Naive B cell (primary cell): Measurements from ENCODE around the gene ABCG1. TPM values are rescaled to one million over a fixed set of nuclear protein-coding genes. Genes with fewer than 3 reads are reported as not detected.

ENCODE experiments used
- ATAC-seq, 2 donors: fragments of 150-1000 bp; cut with Tn5 transposase; 2 replicates each; pipeline ENCODE4 v1.10.0; 2021; ENCODE audit warnings: low read depth in 2 of 2, mild to moderate bottlenecking in 2 of 2, moderate library complexity in 2 of 2
- DNase-seq: peaks from one replicate; pipeline ENCODE4 v3.0.0; 2022
- H3K27ac Mint-ChIP-seq, 6 donors: one replicate each; pipeline ENCODE4 v1.8.0; 2020 to 2022; ENCODE audit warnings: mild to moderate bottlenecking in 6 of 6, mixed read lengths in 6 of 6, moderate library complexity in 5 of 6, inconsistent platforms in 2 of 6
- H3K27me3 Mint-ChIP-seq, 3 donors: one replicate each; pipeline ENCODE4 v1.8.0; 2021 to 2022; ENCODE audit warnings: mixed read lengths in 3 of 3, mild to moderate bottlenecking in 1 of 3
- H3K36me3 Mint-ChIP-seq, 2 donors: one replicate each; pipeline ENCODE4 v1.8.0; 2020 to 2022; ENCODE audit warnings: mixed read lengths in 2 of 2, inconsistent platforms in 1 of 2, mild to moderate bottlenecking in 1 of 2
- H3K4me1 Mint-ChIP-seq, 3 donors: one replicate each; pipeline ENCODE4 v1.8.0; 2020 to 2022; ENCODE audit warnings: mixed read lengths in 3 of 3, inconsistent platforms in 1 of 3, mild to moderate bottlenecking in 1 of 3, moderate library complexity in 1 of 3
- H3K4me3 Mint-ChIP-seq, 8 donors: one replicate each; pipeline ENCODE4 v1.8.0; 2020 to 2022; ENCODE audit warnings: mild to moderate bottlenecking in 8 of 8, mixed read lengths in 8 of 8, moderate library complexity in 8 of 8, inconsistent platforms in 2 of 8
- H3K9me3 Mint-ChIP-seq, 7 donors: one replicate each; pipeline ENCODE4 v1.8.0; 2020 to 2022; ENCODE audit warnings: mixed read lengths in 7 of 7, mild to moderate bottlenecking in 5 of 7, inconsistent platforms in 2 of 7, moderate library complexity in 1 of 7
- polyA plus RNA-seq, 6 donors: library from polyadenylated mRNA; unstranded; fragments of 300-500 nt; fragmentation: Illumina TruSeq; gene quantifications; one replicate each; pipeline ENCODE4 v1.2.3, GENCODE V29; 2021; ENCODE audit warnings: low read depth in 6 of 6

Gene ABCG1
- polyA plus RNA-seq, 6 donors from 2014 or later: 20.7 to 34.3 (median 25.1) TPM

DNA sequence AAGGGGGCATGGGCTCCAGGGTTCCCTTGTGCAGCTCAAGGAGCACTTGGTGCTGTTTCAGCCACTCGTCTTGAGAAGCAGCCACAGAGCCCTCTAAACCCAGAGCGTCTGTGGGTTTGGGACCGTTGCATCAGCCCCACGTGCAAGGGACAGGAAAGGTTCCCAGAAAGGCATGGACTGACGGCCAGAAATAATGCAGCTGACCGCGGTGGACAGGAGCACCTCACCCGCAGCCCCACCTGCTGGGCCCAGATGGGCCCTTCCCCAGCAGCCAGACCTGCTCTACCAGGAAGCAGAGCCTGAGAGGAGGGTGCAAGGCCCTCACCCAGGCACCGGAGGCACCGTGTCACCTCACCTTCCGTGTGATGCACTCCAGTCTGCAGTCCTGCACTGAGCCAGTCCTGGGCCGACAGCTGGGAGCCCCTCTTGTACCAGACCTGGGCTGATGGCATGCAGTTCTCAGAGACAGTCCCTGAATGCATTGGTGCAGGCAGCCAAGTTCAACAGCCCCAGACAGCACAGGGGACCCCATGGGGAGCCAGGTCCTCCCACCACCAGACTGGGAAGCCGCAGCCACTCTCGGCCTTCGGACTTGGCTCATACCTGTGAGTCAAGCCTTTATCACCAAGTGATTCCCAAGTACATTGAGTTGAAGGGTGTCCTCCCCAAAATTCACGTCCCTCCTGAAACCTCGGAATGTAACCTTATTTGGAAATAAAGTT, 101.1 kb downstream of the ABCG1 start:
- Mint-ChIP-seq H3K4me1 (peaks cover 15 to 23% (median 16%) of the 10 kb centered on the region in 3 donors), H3K36me3 (no peaks in the 10 kb centered on the region), H3K27ac (peak overlapping the region in 1 of 6 donors; percentile 90), H3K4me3 (peak overlapping the region in 2 of 8 donors; percentile 49 to 62), H3K27me3 (peaks cover 5 to 42% (median 29%) of the 10 kb centered on the region in 3 donors), H3K9me3 (peaks cover 0 to 2% (median 0%) of the 10 kb centered on the region in 7 donors)
- peak; percentile 14 to 23 for ATAC-seq
- DNase-seq: no peak

GRCh38 chr21:42320791-42321190, 101.9 kb downstream of the ABCG1 start:
- Mint-ChIP-seq H3K4me3 (peak overlapping the region in 1 of 8 donors; percentile 6), H3K27me3 (peaks cover 5 to 50% (median 37%) of the 10 kb centered on the region in 3 donors), H3K36me3 (no peaks in the 10 kb centered on the region), H3K9me3 (peaks cover 0 to 4% (median 0%) of the 10 kb centered on the region in 7 donors), H3K4me1 (peaks cover 15 to 23% (median 16%) of the 10 kb centered on the region in 3 donors), H3K27ac (peak overlapping the region in 1 of 6 donors; percentile 49)
- DNase-seq (no peak), ATAC-seq (no peak)

DNA sequence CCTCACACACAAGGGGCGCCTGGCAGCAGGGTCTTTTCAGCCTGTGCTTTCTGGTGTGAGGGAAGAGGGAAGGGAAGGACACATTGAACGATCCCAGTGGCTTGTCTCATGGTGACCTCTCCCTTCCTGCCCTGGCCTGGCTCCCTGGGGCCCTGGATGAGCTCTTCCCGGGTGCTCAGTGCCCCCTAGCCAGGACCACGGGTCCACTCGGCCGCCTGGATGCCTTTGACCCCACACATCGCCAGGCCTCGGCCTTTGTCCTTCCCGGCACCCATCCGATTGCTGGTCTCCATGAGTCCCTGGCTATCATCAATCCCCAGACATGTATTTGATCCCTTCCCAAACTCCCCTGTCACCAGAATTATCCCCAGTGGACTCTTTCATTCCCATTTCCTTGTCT, 102.3 kb downstream of the ABCG1 start:
- Mint-ChIP-seq H3K36me3 (no peaks in the 10 kb centered on the region), H3K27ac (no peak overlapping the region), H3K27me3 (peaks cover 5 to 55% (median 38%) of the 10 kb centered on the region in 3 donors), H3K4me3 (no peak overlapping the region), H3K4me1 (peaks cover 15 to 23% (median 16%) of the 10 kb centered on the region in 3 donors), H3K9me3 (peaks cover 0 to 5% (median 0%) of the 10 kb centered on the region in 7 donors)
- no peak for DNase-seq
- ATAC-seq: no peak

DNA sequence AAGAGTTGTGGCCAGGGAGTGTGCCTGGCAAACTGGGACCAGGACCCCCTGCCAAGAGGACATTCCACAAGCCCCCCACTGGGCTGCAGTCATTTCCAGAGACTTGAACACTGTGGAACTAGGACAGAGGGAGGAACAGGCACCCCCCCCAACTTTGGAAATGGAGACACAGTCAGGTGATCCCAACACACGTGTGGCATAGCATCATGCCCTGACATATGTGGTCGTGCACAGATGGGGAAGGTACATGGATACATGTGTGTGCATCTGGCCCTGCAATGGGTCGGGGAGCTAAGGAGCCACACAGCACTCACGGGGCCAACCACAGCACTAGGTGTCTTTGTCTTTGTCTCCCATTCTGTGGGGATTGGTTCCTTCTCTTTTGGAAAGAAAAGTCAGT, 102.9 kb downstream of the ABCG1 start:
- Mint-ChIP-seq H3K4me1 (peaks cover 15 to 23% (median 16%) of the 10 kb centered on the region in 3 donors), H3K27me3 (peaks cover 5 to 60% (median 38%) of the 10 kb centered on the region in 3 donors), H3K4me3 (no peak overlapping the region), H3K27ac (peak overlapping the region in 1 of 6 donors; percentile 42), H3K36me3 (no peaks in the 10 kb centered on the region), H3K9me3 (peaks cover 0 to 5% (median 0%) of the 10 kb centered on the region in 7 donors)
- ATAC-seq (no peak), DNase-seq (no peak)

- H3K27me3 Mint-ChIP-seq: peaks cover 10 to 60% (median 38%) of the 10 kb centered on the region in 3 donors
Measured at GRCh38 chr21:42324896-42325295, 106.0 kb downstream of the ABCG1 start.

GRCh38 chr21:42330380-42331371, 111.7 kb downstream of the ABCG1 start:
- peaks cover 29 to 42% (median 39%) of the 10 kb centered on the region in 3 donors for H3K27me3 Mint-ChIP-seq
- peaks cover 8 to 24% (median 16%) of the 10 kb centered on the region in 7 donors for H3K9me3 Mint-ChIP-seq
- H3K27ac Mint-ChIP-seq: no peak overlapping the region
- no peak for ATAC-seq
- H3K36me3 Mint-ChIP-seq: peaks cover 9 to 26% of the 10 kb centered on the region in 2 donors
- H3K4me3 Mint-ChIP-seq: no peak overlapping the region
- DNase-seq: no peak
- no peaks in the 10 kb centered on the region for H3K4me1 Mint-ChIP-seq

More at GRCh38 chr21:42324896-42325295, 106.0 kb downstream of the ABCG1 start:
- Mint-ChIP-seq H3K9me3 (peaks cover 0 to 5% (median 0%) of the 10 kb centered on the region in 7 donors), H3K36me3 (no peaks in the 10 kb centered on the region), H3K4me3 (no peak overlapping the region), H3K27ac (no peak overlapping the region), H3K4me1 (peaks cover 0 to 4% (median 2%) of the 10 kb centered on the region in 3 donors)
- DNase-seq (no peak), ATAC-seq (no peak)

- peak overlapping the region in 1 of 6 donors; percentile 7 for H3K27ac Mint-ChIP-seq
- peaks cover 9 to 26% of the 10 kb centered on the region in 2 donors for H3K36me3 Mint-ChIP-seq
- peaks cover 29 to 37% (median 37%) of the 10 kb centered on the region in 3 donors for H3K27me3 Mint-ChIP-seq
- DNase-seq (no peak), ATAC-seq (no peak)
- H3K9me3 Mint-ChIP-seq: peaks cover 8 to 24% (median 16%) of the 10 kb centered on the region in 7 donors
- no peaks in the 10 kb centered on the region for H3K4me1 Mint-ChIP-seq
- no peak overlapping the region for H3K4me3 Mint-ChIP-seq
Measured at GRCh38 chr21:42331660-42332059, 112.7 kb downstream of the ABCG1 start.

- H3K27me3 Mint-ChIP-seq: peaks cover 29 to 45% (median 43%) of the 10 kb centered on the region in 3 donors
Measured at GRCh38 chr21:42332557-42333317, 113.8 kb downstream of the ABCG1 start.

DNA sequence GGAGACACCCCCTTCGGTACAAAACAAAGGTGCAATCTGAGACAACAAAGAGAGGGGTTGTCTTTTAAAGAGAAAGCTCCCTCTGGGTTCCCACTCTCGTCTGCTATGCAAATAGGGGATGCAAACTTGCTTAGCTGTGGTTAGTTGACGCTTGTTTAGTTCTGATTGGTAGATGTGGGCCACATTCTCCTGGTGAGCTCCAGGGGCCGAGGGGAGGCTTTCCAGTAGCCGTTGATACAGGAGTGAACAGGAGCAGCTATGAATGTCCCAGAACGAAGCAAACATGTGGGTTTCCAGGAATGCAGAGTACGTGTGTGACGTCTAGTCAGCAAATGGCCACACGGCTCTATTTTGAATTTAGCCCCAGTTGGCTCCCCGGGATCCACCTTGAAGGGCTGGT, 117.1 kb downstream of the ABCG1 start:
- H3K27me3 Mint-ChIP-seq: peaks cover 22 to 42% (median 38%) of the 10 kb centered on the region in 3 donors

More at GRCh38 chr21:42332557-42333317, 113.8 kb downstream of the ABCG1 start:
- Mint-ChIP-seq H3K9me3 (peaks cover 8 to 24% (median 16%) of the 10 kb centered on the region in 7 donors), H3K4me1 (peaks cover 3 to 4% (median 3%) of the 10 kb centered on the region in 3 donors), H3K27ac (no peak overlapping the region), H3K36me3 (peaks cover 9 to 26% of the 10 kb centered on the region in 2 donors), H3K4me3 (no peak overlapping the region)
- ATAC-seq (no peak), DNase-seq (no peak)

DNA sequence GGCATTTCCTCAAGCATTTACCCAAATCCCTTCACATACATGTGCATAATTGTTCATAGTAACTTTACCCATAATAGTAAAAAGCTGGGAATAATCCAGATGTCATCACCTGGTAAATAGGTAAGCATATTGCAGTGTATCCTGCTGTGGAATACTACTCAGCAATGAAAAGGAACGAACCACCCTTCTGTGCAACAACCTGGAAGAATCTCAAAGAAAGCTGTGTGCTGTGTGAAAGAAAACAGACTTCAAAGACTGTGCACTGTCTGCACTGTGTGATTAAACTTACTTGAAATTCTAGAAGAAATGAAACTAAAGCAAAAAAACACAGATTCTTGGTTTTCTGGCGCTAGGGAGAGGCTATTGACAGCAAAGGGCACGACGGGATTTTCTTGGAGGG, 118.3 kb downstream of the ABCG1 start:
- Mint-ChIP-seq H3K9me3 (peaks cover 0 to 6% (median 4%) of the 10 kb centered on the region in 7 donors), H3K27me3 (peaks cover 9 to 31% (median 28%) of the 10 kb centered on the region in 3 donors), H3K4me3 (no peak overlapping the region), H3K36me3 (peaks cover 0 to 6% of the 10 kb centered on the region in 2 donors), H3K27ac (no peak overlapping the region), H3K4me1 (peaks cover 6 to 9% (median 8%) of the 10 kb centered on the region in 3 donors)
- no peak for ATAC-seq
- no peak for DNase-seq

More for the DNA sequence above, 117.1 kb downstream of the ABCG1 start:
- H3K27ac Mint-ChIP-seq: peak overlapping the region in 1 of 6 donors; percentile 38
- H3K36me3 Mint-ChIP-seq: peaks cover 9 to 18% of the 10 kb centered on the region in 2 donors
- no peak for DNase-seq
- peaks cover 6 to 9% (median 8%) of the 10 kb centered on the region in 3 donors for H3K4me1 Mint-ChIP-seq
- H3K9me3 Mint-ChIP-seq: peaks cover 3 to 18% (median 15%) of the 10 kb centered on the region in 7 donors
- ATAC-seq: no peak
- H3K4me3 Mint-ChIP-seq: no peak overlapping the region

GRCh38 chr21:42337830-42338728, 119.1 kb downstream of the ABCG1 start:
- Mint-ChIP-seq H3K9me3 (peaks cover 0 to 3% (median 0%) of the 10 kb centered on the region in 7 donors), H3K27ac (peak overlapping the region in 3 of 6 donors; percentile 47 to 76 (median 56)), H3K4me3 (no peak overlapping the region), H3K27me3 (peaks cover 5 to 25% (median 22%) of the 10 kb centered on the region in 3 donors), H3K4me1 (peaks cover 6 to 9% (median 8%) of the 10 kb centered on the region in 3 donors), H3K36me3 (no peaks in the 10 kb centered on the region)
- peak; percentile 66 for DNase-seq
- peak; percentile 98 to 99 for ATAC-seq
